ENCODE results near the gene GPX2.

GRCh38 chr14:64940336-64940910, 2.1 kb downstream of the GPX2 start:
- TF ChIP-seq EP300 (IDR thresholded peaks at IDR 0.05; ENCODE audit: borderline replicate concordance) = no peak
- TF ChIP-seq EGR1 (IDR thresholded peaks at IDR 0.05) = no peak
- TF ChIP-seq REST (IDR thresholded peaks at IDR 0.05; ENCODE audit: low read depth) = no peak
- no peak for TF ChIP-seq TAF1 (IDR thresholded peaks at IDR 0.05; ENCODE audit: low read depth)
- no peak for TF ChIP-seq CEBPB (IDR thresholded peaks at IDR 0.05)
- no peak for TF ChIP-seq RAD21 (IDR thresholded peaks at IDR 0.05; ENCODE audit: low read depth)

All from Ishikawa (cell line).